CD4-positive, alpha-beta T cell treated with Interleukin-21 for 1 hour (primary cell): ENCODE results near the gene PRKN.

Experiments used
- DNase-seq: peaks from one replicate; pipeline ENCODE4 v3.0.0-alpha.2; 2020

PRKN gene

DNA sequence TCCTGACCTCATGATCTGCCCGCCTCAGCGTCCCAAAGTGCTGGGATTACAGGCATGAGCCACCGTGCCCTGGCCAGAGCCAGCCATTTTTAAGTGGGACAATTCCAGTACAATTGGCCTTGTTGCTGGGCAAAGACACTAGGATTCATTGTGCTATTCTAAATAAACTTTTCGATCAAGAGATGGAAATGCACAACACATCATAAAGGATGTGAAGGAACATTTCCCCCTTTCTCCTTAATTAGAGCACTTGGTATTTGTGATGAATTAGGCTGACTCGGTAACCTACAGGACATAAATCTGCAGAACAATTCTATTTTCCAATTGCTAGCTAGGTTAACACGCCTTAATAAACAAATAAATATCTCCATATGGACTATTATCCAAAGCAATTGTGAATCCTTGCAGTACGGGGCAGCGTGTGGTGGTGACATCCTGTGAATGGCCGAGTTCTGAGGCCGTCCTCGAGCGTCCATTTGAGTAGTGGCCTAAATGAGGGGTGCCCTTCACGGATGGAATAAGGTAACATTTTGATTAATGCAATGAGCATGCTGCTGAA is 1047.5 kb downstream of the PRKN start:
- DNase-seq, result no peak

DNA sequence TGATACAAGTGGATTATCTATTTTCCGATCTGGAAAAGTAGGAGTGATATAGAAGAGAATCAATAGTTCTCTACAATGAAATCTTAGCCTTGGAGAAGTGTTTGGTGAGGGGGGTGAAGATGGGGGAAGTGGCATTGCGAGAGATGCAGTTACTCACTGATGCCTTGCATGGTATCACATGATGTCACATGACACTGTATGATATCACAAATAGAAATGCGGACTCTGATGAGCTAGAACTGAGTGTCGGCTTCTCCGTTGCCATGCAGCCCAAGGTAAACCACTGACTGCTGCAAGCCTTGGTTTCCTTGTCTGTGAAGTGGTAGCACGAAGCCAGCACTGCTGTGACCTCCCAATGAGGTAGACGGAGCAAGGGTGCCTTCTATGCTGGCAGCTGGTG is 1050.4 kb downstream of the PRKN start:
- DNase-seq, result no peak

DNA sequence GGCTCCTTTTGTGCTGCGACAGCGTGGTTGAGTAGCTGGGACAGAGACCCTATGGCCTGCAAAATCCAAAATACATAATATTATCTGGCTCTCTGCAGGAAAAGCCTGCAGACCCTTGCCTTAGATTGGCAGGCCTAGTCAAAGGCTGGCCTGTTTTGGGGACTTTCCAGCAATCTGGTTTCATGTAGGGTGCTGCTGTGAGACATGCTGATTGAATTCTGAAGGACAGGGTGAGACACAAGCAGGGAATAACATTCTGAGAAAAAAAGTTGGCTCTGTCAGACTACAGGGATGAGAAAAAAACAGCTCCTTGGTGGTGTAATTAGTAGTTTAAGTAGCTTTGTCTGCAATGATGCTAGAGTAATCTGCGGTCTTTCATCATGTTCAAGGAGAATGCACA is 1051.0 kb downstream of the PRKN start:
- no peak for DNase-seq

DNA sequence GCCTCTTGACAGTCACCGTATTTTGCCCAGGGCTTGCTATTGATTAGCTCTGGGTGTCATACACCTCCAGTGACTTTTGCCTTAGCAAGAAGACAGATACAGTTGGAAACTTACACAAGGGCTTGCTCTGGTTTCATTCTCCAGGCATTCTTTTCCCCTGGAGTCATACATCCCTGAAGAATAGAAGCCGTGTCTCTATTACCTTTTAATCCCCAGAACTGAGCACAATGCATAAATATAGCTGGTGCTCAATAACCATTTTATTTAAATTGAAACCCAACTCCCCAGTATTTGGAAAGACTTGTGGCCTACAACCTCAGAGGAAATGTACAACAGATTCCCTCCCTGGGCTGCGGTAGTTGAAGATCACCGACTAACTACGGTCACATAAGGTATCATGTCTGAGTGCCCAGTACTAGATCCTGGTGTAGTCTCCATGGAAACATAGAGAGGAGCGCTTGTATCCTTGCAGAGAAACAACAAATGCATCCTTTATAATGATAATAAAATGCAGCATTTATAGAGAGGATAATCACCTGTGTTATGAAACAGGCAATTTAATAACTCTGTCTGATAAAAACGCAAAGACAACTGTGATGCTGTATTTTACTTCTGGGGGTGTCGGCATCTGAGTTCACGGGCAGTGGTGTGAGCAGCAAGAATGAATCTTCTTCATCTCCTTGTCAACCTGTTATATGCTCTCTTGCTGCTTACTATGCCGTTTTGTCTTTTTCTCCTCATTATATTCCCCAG is 1052.5 kb downstream of the PRKN start:
- no peak for DNase-seq

DNA sequence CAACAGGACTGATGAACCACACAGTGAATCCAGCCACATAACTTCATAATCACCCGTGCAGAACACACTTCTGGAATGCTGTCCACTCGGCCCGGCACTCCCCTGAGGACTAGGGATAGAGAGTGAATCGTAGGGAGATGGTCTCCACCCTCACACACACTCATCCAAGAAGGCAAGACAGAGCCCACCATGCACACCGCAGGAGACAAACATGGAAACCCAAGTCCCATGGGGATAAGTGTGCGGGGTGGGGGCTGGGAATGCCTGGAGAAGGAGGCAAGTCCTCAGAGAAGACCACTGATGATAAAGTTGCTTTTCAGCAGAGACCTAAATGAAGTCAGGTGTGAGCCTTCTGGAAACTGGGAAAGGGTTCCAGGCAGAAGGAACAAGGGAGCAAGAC is 1054.5 kb downstream of the PRKN start:
- DNase-seq, result no peak

DNA sequence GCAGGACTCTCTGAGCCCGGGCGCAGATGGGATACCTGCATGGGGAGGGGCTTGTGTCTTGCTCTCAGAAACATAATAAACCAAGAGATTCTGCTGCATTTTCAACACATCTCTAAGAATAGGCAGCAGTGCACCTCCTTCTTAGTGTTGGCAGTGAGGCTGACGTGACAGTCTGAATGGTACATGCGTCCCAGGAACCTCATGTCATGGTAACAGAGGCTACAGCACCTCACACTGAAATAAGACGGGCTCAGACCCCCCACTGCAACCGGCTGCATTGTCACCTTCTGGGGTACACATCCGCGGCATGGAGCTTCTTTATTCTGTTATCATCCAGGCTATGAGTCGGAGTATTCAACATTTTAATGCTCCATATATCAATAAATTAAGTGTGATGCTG is 1056.4 kb downstream of the PRKN start:
- DNase-seq, result no peak

DNA sequence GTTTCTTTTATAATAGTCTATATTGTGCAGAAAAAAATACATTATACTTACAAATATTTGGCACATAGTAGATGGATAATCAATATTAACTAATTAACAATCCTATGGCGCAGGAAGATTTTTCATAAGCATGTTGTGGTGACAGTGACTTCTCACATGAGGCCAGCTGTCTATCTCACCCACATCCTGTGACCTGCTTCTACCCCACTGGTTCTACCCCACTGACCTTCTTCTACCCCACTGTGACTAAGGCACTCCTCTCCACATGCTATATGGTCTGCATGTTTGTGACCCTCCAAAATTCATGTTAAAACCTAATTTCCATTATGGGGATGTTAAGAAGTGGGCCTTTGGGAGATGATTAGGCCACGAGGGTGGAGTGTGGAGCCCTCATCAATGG is 1058.9 kb downstream of the PRKN start:
- DNase-seq, result no peak

DNA sequence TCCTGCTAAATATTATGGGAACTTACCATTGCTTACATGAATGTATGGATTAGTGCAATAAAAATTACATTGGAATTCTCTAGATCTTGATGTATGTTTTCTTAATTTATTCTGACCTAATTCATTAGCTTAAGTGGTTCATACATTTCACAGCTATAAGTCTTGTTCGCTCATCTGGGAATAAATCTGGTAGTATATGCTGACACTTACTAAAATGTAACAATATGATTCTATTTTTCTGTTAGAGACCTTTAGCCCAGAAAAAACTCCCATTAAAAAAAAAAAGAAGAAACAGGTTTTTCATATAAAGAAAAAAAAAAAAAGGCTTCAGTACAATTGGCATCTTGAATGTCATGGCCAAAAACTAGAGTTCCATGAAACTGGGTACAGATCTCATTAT is 1059.6 kb downstream of the PRKN start:
- DNase-seq, result no peak

DNA sequence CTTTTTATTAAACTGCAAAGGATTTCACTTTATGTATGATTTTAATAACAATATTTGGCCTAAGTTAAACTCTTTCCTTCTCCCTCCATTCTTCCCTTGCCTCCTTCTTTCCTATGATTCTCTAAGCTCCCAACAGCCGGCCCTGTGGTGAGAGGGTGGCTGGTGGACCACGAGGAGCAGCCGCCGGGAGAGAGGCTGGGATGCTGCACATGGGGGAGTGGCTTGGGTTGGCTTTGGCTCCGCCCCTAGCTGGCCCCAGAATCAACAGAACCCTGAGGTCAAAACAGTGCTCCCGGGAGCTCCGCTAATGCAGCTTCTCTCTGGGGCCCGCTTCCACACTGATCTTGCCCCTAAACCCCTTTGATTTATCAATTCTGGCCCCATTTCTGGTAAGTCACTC is 1063.9 kb downstream of the PRKN start:
- DNase-seq, result no peak

DNA sequence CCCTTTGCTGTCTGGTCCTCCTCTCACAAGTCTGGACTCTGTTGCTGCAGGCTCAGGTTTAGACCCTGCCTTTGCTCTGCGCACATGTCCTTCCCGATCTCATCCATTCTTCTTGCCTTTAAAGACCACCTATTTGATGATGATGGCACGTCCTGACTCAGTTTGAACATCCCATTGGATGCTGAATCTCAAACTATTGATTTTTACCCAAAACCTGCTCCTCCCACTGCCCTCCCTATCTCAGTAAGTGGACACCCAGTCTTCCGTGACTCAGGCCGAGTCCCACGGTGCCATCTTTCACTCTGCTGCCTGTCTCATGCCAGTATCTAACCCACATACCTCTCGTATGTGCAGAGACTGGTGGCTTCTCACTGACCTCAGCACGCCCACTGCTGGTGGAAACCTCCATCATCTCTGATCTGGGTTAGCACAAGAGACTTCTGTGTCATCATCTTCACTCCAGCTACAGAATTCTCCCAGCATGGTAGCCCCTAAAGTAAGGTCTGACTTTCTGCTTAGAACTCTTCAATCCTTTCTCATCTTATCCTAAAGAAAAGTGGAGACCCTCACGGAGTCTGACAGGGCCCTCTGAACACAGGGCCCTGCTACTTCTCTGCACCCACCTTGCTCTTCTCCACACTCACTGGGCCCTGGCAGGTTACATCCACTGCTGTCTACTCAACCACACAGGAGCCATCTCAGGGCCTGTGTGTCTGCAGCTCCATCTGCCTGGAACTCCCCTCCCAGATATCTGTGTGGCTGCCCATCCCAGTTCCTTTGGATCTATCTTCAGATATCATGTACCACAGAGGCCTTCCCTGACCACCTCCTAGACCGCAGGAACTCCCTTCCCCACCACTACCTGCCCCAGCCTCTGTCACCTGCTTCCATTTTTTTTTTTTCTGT is 1066.6 kb downstream of the PRKN start:
- no peak for DNase-seq

DNA sequence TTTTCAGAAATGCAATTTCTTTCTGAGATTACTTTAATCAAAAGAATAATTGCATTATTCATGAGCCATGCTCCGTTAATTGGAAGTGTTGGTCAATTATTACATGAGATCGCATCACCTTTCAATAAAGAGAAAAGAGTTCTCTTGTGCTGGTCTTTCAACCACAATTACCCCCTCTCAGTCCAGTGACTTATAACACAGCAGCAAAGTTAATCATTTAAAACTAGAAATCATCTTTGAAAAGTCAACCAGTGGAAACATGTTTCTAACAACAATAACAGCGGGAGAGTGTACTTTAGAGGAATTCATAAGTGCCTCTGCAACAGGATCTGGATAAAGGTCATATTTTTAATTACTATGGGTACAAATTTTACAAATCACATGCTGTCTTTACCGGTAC is 1069.4 kb downstream of the PRKN start:
- no peak for DNase-seq

DNA sequence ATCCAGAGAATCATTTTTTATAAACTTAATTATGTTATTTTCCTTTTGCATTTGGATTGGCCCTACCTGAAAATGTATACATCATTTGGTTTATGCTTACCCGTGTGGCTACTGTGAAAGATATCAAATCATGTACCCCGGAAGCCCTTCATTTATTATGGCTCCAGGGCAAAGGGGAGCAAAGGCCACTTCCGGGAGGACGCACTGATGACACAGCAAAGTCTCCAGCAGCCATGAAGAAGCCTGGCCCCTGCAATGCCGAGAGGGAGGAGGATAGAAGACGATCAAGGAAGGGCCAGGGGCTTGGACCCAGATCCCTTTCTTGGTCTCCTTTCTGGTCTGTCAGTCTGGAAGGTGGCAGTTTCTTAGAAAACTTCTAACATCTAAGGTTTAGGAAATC is 1073.4 kb downstream of the PRKN start:
- no peak for DNase-seq

DNA sequence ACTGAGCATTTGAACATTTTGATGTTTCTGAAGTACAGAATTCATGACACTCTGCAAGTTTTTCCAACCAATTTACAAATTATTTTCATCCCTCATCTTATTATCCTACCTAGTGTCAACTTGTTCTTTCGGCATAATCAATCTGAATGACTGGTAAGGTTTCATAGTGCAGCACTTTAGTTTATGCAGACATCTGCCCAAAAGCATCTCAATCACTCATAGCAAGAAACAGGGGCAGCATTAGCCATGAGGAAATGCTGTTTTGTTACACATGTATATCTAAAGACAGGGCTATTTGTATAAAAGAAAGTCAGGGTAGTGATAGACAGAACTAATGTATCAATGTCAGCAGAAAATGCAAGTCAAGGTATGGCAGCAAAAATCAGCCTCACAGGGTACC is 1075.6 kb downstream of the PRKN start:
- DNase-seq, result no peak

DNA sequence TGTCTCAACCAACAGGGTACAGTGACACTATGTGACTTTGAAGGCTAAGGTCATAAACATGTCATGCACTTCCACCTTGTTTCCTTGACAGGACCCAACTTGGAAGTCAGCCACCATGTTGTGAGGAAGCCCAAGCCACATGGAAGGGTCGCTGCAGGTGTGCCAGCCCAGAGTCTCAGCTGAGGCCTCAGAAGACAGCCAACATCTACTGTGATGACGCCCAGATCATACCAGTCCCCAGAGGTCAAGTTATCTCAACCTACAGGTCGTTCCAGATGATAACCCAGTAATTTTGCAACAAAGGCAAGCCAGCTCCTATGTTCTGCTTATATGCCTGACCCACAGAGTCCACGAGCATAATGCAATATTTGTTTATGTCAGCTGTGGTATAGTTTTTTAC is 1077.7 kb downstream of the PRKN start:
- DNase-seq, result no peak

DNA sequence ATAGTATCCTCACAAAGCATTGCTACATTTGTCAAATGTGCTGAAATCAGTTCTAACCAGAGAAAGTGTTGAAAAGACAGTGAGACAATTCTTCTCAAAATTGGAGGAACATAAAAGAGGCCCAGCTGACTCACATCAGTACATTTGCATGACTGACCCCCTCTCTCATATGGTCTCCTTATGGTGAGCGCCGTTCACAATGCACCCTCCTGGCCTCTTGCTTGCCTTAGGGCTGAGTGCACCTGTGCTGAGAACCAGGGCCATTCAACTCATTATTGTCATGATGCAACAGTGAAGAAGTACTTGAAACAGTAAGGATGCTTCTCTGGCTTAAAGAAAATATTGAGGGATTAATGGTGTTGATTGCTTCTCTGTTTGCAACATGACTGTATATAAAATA is 1078.5 kb downstream of the PRKN start:
- DNase-seq, result no peak

DNA sequence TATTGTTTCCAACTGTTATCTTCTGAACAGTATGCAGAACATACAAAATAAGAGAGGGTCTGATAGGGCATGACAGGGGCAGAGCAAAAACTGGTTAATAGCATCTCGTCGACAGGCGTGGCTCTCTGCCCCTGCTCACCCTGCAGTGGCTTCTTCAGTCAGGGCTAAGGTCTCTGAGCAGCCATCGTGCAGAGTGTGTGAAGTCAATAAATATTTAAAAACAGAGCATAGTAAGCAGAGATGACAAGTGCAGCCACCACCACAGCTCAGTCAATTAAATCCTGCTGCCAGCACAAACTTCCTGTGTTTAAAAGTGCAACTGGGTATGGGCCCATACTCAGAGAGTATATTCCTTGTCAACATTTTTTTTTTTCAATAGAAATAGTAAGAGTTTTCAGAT is 1080.3 kb downstream of the PRKN start:
- no peak for DNase-seq

DNA sequence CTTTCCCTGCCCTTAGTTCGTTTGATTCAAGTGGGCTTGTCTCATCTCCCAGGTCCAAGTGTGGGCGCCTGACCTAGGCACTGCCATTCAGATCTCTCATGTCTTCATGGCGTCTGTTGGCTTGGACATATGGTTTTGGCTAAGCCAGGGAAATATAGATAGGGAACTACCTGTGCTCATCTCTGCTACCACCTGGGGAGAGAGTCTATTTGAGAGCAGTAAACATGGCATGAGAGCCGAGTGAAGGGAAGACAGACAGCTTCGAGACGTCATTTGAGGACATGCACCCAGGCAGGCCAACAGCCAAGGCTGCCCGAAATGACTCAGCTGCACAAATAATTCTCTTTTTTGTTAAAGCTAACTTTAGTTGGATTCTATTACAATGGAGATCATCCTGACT is 1083.0 kb downstream of the PRKN start:
- DNase-seq, result no peak

DNA sequence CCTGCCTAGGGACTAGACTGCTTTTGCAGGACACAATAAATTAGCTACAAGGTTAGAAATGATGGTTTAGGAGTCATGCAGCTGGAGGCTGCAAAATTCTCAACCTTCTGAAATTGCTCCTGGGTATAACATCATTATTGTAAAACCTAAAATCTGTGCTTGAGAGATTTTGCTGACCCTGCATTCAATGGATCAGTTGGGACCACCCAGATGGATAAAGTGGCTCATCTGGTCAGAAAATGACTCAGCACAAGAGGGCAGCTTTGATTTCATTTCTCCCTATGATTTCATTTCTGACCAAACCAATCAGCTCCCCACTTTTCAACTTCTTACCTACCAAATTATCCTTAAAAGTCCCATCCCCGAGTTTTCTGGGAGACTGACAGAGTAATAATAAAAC is 1086.4 kb downstream of the PRKN start:
- no peak for DNase-seq

DNA sequence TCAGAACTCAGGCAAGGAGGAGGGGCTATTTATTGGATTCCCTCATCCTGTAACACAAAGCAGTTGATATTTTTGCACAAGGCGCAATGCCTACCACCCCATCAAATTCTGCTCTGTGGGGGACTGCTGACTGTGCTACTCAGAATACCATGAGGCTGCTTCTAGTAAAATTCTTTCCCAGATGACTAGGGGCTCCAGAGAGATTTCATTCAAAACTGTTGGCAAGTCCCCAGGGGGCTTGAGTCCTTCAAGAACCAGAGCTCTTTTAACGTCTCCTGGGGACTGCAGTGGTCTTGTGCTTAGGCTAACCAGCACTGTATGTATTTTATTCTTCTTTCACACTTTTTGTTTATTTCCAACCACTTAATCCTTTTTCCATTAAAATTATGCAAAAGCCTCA is 1087.8 kb downstream of the PRKN start:
- DNase-seq, result no peak

DNA sequence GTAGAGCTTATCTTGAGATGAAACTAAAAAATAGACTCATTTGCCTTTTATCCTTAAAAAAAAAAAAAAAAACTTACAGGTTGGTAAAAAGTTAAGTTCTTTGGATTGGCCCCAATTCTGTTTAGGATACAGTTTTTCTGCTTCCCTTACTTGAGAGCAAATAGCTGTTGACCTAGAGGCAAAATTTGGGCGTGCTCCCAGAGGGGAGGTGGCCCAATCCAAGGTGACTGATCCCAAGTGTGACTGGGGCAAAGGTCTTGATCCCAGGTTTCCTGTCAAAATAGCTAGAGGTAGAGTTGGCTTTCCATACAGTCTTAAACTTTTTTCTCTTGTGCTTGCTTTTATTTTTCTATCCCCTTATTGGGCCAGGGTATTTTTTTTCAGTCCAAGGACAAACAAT is 1089.9 kb downstream of the PRKN start:
- no peak for DNase-seq

DNA sequence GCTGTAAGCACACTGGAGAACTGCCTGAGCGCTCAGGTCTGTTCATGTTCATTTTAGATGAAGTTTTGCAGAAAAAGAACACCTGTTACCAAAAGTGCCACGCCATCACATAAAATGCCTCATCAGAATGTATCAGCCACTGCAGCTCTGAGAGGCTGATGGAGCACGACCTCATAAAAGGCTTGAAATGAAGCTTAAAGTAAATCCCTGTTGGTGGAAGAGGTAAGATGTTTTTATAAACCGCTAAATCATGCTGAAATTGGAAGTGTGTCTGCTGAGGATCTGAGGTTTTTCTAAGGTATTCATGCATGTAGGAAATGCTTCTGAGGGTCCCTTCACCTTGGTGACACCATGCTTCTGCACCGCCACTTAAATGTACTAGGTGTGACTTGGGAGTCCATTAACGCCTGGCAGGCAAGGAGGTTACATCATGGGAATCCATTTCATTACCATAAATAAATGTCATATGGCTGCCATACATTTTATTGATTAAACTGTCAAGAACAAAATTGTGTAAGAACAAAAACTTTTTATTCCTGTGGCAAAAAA is 1090.6 kb downstream of the PRKN start:
- DNase-seq, result no peak

DNA sequence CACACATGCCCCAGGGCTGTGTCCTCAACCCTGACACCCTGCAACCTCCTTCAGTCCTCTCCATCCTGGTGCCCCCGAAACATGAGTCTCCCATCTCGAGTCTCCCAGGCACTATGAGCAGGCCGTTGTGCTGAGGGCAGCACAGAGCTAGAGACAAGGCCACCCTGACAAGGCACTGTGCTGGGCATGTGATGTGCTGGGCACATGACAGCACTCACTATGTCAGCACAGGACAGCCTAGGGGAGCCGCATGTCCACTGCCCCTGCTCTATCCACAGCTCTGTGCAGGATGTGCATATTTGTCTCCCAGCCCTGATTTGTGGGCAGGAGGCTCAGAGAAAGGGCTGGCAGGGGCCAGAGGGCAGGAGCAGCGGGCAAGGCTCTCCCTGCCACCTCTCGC is 1091.6 kb downstream of the PRKN start:
- no peak for DNase-seq

DNA sequence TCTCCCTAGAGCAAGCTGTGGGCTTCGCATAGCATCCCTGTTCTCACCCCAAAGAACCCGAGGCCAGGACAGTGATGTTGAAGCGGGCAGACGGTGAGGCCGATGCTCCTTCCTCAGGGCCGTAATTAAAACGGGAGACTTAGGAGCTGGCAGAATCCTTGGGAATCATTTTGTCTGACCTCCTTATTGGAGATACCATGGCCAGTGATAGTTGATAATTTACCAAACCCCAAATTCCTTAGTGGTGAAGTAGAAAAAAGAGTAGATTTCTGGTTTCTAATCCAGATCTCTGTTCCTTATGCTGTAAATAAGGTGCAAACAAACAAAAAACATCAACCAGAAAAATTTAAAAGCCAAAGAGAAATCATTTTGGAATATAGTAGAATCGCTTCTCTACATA is 1092.7 kb downstream of the PRKN start:
- no peak for DNase-seq

DNA sequence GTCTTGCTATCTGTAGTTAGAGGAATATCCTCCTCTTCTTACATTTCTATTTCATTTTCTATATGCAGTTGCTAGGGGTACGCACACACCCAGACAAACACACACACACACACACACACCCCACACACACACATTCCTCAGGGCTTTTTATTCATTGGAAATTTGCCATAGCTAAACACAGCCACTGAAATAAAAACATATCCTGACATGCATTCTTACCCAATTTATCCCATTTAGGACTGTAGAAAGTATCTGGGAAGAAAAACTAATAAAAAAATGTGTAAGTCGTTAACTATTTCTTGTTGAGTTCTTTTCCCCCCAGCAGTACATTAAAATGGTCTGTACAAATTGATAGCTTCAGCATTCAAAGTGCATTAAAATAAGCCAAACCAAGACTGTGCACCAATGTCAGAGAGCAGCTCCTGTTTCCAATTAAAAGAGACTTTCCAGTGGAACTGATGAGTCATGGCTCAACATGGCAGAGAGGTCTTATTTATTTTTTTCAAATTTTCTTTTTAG is 1095.8 kb downstream of the PRKN start:
- DNase-seq, result no peak
